ENCODE results near the gene UBE3B. TPM values are rescaled to one million over a fixed set of nuclear protein-coding genes. Genes with fewer than 3 reads are reported as not detected.

Gene UBE3B
- polyA plus RNA-seq, 6 donors from 2014 or later, result 19.8 to 30.1 (median 24.4) TPM

- peaks cover 0 to 6% (median 4%) of the 10 kb centered on the region in 7 donors for H3K9me3 Mint-ChIP-seq
- peaks cover 0 to 7% (median 0%) of the 10 kb centered on the region in 3 donors for H3K4me1 Mint-ChIP-seq
- ATAC-seq (ENCODE audit: low read depth in 2 of 2) (no peak), DNase-seq (no peak)
- H3K4me3 Mint-ChIP-seq, result no peak overlapping the region
- H3K27me3 Mint-ChIP-seq, result no peaks in the 10 kb centered on the region
- no peak overlapping the region for H3K27ac Mint-ChIP-seq
- H3K36me3 Mint-ChIP-seq, result peaks cover 8 to 12% of the 10 kb centered on the region in 2 donors
Observed at GRCh38 chr12:109560867-109561710, 83.7 kb downstream of the UBE3B start.

- Mint-ChIP-seq H3K4me3 (no peak overlapping the region), H3K36me3 (peaks cover 8 to 12% of the 10 kb centered on the region in 2 donors), H3K4me1 (peaks cover 0 to 4% (median 0%) of the 10 kb centered on the region in 3 donors), H3K27ac (no peak overlapping the region), H3K27me3 (no peaks in the 10 kb centered on the region), H3K9me3 (peaks cover 0 to 6% (median 4%) of the 10 kb centered on the region in 7 donors)
- DNase-seq, result no peak
- ATAC-seq (ENCODE audit: low read depth in 2 of 2), result no peak
Observed at GRCh38 chr12:109561711-109562030, 84.2 kb downstream of the UBE3B start.

- ATAC-seq (ENCODE audit: low read depth in 2 of 2) (no peak), DNase-seq (no peak)
- Mint-ChIP-seq H3K4me3 (no peak overlapping the region), H3K4me1 (peaks cover 0 to 3% (median 0%) of the 10 kb centered on the region in 3 donors), H3K27me3 (no peaks in the 10 kb centered on the region), H3K9me3 (peaks cover 0 to 6% (median 4%) of the 10 kb centered on the region in 7 donors), H3K36me3 (peaks cover 8 to 12% of the 10 kb centered on the region in 2 donors), H3K27ac (no peak overlapping the region)
Observed at GRCh38 chr12:109562871-109563270, 85.4 kb downstream of the UBE3B start.

GRCh38 chr12:109563291-109564284, 86.2 kb downstream of the UBE3B start:
- H3K36me3 Mint-ChIP-seq, result peaks cover 8 to 12% of the 10 kb centered on the region in 2 donors

GRCh38 chr12:109566424-109566823, 89.0 kb downstream of the UBE3B start:
- H3K4me3 Mint-ChIP-seq, result no peak overlapping the region
- H3K4me1 Mint-ChIP-seq, result peaks cover 0 to under 1% (median 0%) of the 10 kb centered on the region in 3 donors
- ATAC-seq (ENCODE audit: low read depth in 2 of 2), result no peak
- peaks cover 0 to 6% (median 4%) of the 10 kb centered on the region in 7 donors for H3K9me3 Mint-ChIP-seq
- no peak for DNase-seq
- peaks cover 8 to 12% of the 10 kb centered on the region in 2 donors for H3K36me3 Mint-ChIP-seq
- peak overlapping the region in 1 of 6 donors; percentile 28 for H3K27ac Mint-ChIP-seq
- no peaks in the 10 kb centered on the region for H3K27me3 Mint-ChIP-seq

More at GRCh38 chr12:109563291-109564284, 86.2 kb downstream of the UBE3B start:
- Mint-ChIP-seq H3K4me3 (no peak overlapping the region), H3K4me1 (peaks cover 0 to 3% (median 0%) of the 10 kb centered on the region in 3 donors), H3K9me3 (peaks cover 0 to 6% (median 4%) of the 10 kb centered on the region in 7 donors), H3K27ac (no peak overlapping the region), H3K27me3 (no peaks in the 10 kb centered on the region)
- ATAC-seq (ENCODE audit: low read depth in 2 of 2), result no peak
- no peak for DNase-seq

- Mint-ChIP-seq H3K27me3 (no peaks in the 10 kb centered on the region), H3K4me3 (no peak overlapping the region), H3K9me3 (peaks cover 0 to 3% (median 0%) of the 10 kb centered on the region in 7 donors), H3K4me1 (peaks cover 0 to 6% (median 0%) of the 10 kb centered on the region in 3 donors), H3K36me3 (peaks cover 4 to 5% of the 10 kb centered on the region in 2 donors), H3K27ac (no peak overlapping the region)
- ATAC-seq (ENCODE audit: low read depth in 2 of 2) (no peak), DNase-seq (no peak)
Observed at GRCh38 chr12:109567296-109567695, 89.9 kb downstream of the UBE3B start.

- no peaks in the 10 kb centered on the region for H3K9me3 Mint-ChIP-seq
- H3K36me3 Mint-ChIP-seq, result no peaks in the 10 kb centered on the region
- H3K4me3 Mint-ChIP-seq, result peak overlapping the region in 1 of 8 donors; percentile 30
- H3K27me3 Mint-ChIP-seq, result no peaks in the 10 kb centered on the region
- H3K4me1 Mint-ChIP-seq, result peaks cover 5 to 12% (median 6%) of the 10 kb centered on the region in 3 donors
- H3K27ac Mint-ChIP-seq, result no peak overlapping the region
- no peak for DNase-seq
- no peak for ATAC-seq (ENCODE audit: low read depth in 2 of 2)
Observed at GRCh38 chr12:109567967-109568366, 90.5 kb downstream of the UBE3B start.

GRCh38 chr12:109568486-109568885, 91.1 kb downstream of the UBE3B start:
- DNase-seq, result no peak
- Mint-ChIP-seq H3K36me3 (no peaks in the 10 kb centered on the region), H3K27me3 (no peaks in the 10 kb centered on the region), H3K27ac (peak overlapping the region in 1 of 6 donors; percentile 42), H3K9me3 (no peaks in the 10 kb centered on the region), H3K4me1 (peaks cover 8 to 15% (median 11%) of the 10 kb centered on the region in 3 donors), H3K4me3 (no peak overlapping the region)
- ATAC-seq (ENCODE audit: low read depth in 2 of 2), result no peak

GRCh38 chr12:109571773-109572505, 94.5 kb downstream of the UBE3B start:
- ATAC-seq (ENCODE audit: low read depth in 2 of 2), result no peak
- Mint-ChIP-seq H3K4me3 (peak overlapping the region in 5 of 8 donors; percentile 24 to 96 (median 94)), H3K27ac (peak overlapping the region; percentile 62 to 99 (median 97))

GRCh38 chr12:109572506-109572845, 95.0 kb downstream of the UBE3B start:
- Mint-ChIP-seq H3K4me3 (peak overlapping the region; percentile 93 to 97 (median 96)), H3K36me3 (no peaks in the 10 kb centered on the region), H3K4me1 (peaks cover 17 to 29% (median 24%) of the 10 kb centered on the region in 3 donors), H3K27ac (peak overlapping the region; percentile 96 to 99 (median 98)), H3K9me3 (no peaks in the 10 kb centered on the region), H3K27me3 (no peaks in the 10 kb centered on the region)
- ATAC-seq (ENCODE audit: low read depth in 2 of 2) (no peak), DNase-seq (no peak)

More at GRCh38 chr12:109571773-109572505, 94.5 kb downstream of the UBE3B start:
- Mint-ChIP-seq H3K4me1 (peaks cover 17 to 29% (median 24%) of the 10 kb centered on the region in 3 donors), H3K9me3 (no peaks in the 10 kb centered on the region), H3K36me3 (no peaks in the 10 kb centered on the region), H3K27me3 (no peaks in the 10 kb centered on the region)
- no peak for DNase-seq

GRCh38 chr12:109573029-109573913, 95.8 kb downstream of the UBE3B start, which contains the start of the genes MMAB and MVK:
Gene MMAB, minus strand, starts transcription at chr12:109573504. Its CDS starts 24 bp downstream, at chr12:109573480.
Gene MVK, plus strand, starts transcription at chr12:109573794. Its CDS starts 1,029 bp downstream, at chr12:109574823.
- Mint-ChIP-seq H3K27me3 (no peaks in the 10 kb centered on the region), H3K4me3 (peak within 1 kb of the TSS; percentile 93 to 97 (median 96)), H3K36me3 (peaks cover 0 to 1% of the 10 kb centered on the region in 2 donors), H3K4me1 (peaks cover 17 to 32% (median 24%) of the 10 kb centered on the region in 3 donors), H3K27ac (peak within 1 kb of the TSS; percentile 96 to 99 (median 98)), H3K9me3 (no peaks in the 10 kb centered on the region)
- DNase-seq, result peak; percentile 99
- ATAC-seq (ENCODE audit: low read depth in 2 of 2), result peak; percentile 89 to 91

- peaks cover 0 to 7% of the 10 kb centered on the region in 2 donors for H3K36me3 Mint-ChIP-seq
- DNase-seq, result no peak
Observed at GRCh38 chr12:109573914-109574244, 96.4 kb downstream of the UBE3B start.

More at GRCh38 chr12:109573914-109574244, 96.4 kb downstream of the UBE3B start:
- peak overlapping the region; percentile 93 to 97 (median 96) for H3K4me3 Mint-ChIP-seq
- ATAC-seq (ENCODE audit: low read depth in 2 of 2), result peak; percentile 2 to 4
- no peaks in the 10 kb centered on the region for H3K9me3 Mint-ChIP-seq
- H3K4me1 Mint-ChIP-seq, result peaks cover 17 to 32% (median 24%) of the 10 kb centered on the region in 3 donors
- peak overlapping the region in 5 of 6 donors; percentile 96 to 99 (median 98) for H3K27ac Mint-ChIP-seq
- no peaks in the 10 kb centered on the region for H3K27me3 Mint-ChIP-seq

All from naive B cell (primary cell).